ENCODE measurements around the gene PIP5K1C.

Gene PIP5K1C

GRCh38 chr19:3639479-3639878 lies 60.8 kb downstream of the PIP5K1C start:
- no peak overlapping the region for H2BK12ac ChIP-seq (ENCODE audit: low read length in 2 of 2)

DNA sequence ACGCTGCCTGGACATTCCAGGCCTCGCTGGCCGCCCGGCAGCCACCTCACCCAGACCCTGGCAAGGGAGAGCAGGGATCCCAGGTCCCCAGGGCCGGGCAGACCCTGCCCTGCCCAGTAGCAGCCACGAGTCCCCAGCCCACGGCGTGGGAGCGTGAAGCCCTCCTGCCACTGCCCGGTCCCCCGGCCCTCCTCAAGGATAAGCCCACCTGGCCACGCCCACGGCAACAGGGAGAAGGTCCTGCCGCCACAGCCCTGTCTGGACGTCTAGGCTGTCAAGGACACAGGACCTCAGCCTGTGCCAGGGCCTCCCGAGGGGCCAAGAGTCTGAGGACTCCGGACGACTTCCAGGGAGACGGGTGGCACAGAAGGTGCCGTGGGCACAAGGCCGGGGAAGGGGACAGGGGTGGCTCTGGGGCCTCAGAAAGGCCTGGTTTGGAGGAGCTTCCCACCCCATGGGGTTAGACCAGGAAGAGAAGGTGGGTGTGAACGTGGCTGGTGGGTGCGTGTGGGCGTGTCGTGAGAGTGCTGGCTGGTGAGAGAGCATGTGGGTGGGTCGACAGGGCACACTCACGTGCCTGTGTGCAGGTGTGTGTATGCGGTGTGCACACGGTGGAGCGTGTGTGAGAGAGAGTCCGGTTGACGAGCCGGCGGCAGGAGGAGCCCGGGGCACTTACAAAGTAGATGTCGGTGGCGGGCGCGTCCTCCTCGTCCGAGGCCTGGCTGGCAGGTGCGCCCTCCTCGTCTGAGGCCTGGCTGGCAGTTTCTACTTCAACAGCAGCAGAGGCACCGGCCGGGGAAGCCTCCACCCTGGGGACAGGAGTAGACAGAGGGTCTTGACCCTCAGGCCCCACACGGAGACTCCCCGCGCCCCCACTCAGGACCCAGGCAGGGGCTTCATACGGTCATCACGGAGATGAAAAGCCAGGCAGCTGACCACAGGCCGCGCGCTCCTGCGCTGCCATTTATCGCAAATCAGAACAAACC lies 61.8 kb downstream of the PIP5K1C start:
- Histone ChIP-seq H3K4me2 (ENCODE audit: low read length, poor library complexity, severe bottlenecking) (no peak overlapping the region), H3K18ac (ENCODE audit: low read depth in 1 of 2, low read length in 2 of 2) (no peak overlapping the region), H3K4me1 (ENCODE audit: control insufficient read depth, insufficient read depth, low read depth, low read length) (peaks cover 2% of the 10 kb centered on the region), H3K9me3 (ENCODE audit: control insufficient read depth, low read length) (no peaks in the 10 kb centered on the region), H4K91ac (ENCODE audit: low read length) (no peak overlapping the region), H2BK15ac (ENCODE audit: low read depth, poor library complexity, severe bottlenecking) (no peak overlapping the region), H3K4ac (ENCODE audit: low read depth in 1 of 2, low read length in 2 of 2) (no peak overlapping the region), H3K79me1 (replicated peaks; ENCODE audit: low read length, poor library complexity, severe bottlenecking) (peaks cover 57% of the 10 kb centered on the region), H2BK12ac (ENCODE audit: low read length in 2 of 2) (no peak overlapping the region), H4K8ac (ENCODE audit: low read length) (no peak overlapping the region), H3K27ac (ENCODE audit: low read length, poor library complexity, severe bottlenecking) (no peak overlapping the region), H2BK5ac (ENCODE audit: low read depth, low read length, poor library complexity, severe bottlenecking) (no peak overlapping the region), H2AFZ (ENCODE audit: low read depth, low read length) (no peak overlapping the region), H2AK5ac (ENCODE audit: low read length, severe bottlenecking) (no peak overlapping the region), H3K36me3 (ENCODE audit: control insufficient read depth in 1 of 2, insufficient read depth in 2 of 2, low read depth in 1 of 2, low read length in 2 of 2) (peaks cover 49 to 88% of the 10 kb centered on the region in 2 experiments), H3K27me3 (ENCODE audit: control insufficient read depth in 1 of 2, insufficient read depth in 1 of 2, low read length in 2 of 2) (no peaks in the 10 kb centered on the region), H3K4me3 (ENCODE audit: insufficient read depth in 1 of 2, low read depth in 1 of 2, low read length in 2 of 2) (no peak overlapping the region), H3K23ac (ENCODE audit: low read length in 2 of 2) (no peak overlapping the region), H3K9ac (ENCODE audit: low read length) (no peak overlapping the region), H2BK120ac (ENCODE audit: low read depth, low read length) (no peak overlapping the region), H3K14ac (ENCODE audit: low read length in 2 of 2) (no peak overlapping the region)
- WGBS, result 97% methylated on average over 55 of the region's 55 CpGs
- DNase-seq, result no peak

More at GRCh38 chr19:3639479-3639878, 60.8 kb downstream of the PIP5K1C start:
- Histone ChIP-seq H3K14ac (ENCODE audit: low read length in 2 of 2) (no peak overlapping the region), H3K4me3 (ENCODE audit: insufficient read depth in 1 of 2, low read depth in 1 of 2, low read length in 2 of 2) (no peak overlapping the region), H3K27ac (ENCODE audit: low read length, poor library complexity, severe bottlenecking) (no peak overlapping the region), H3K9ac (ENCODE audit: low read length) (no peak overlapping the region), H3K4me2 (ENCODE audit: low read length, poor library complexity, severe bottlenecking) (no peak overlapping the region), H3K79me1 (replicated peaks; ENCODE audit: low read length, poor library complexity, severe bottlenecking) (peaks cover 56% of the 10 kb centered on the region), H3K36me3 (ENCODE audit: control insufficient read depth in 1 of 2, insufficient read depth in 2 of 2, low read depth in 1 of 2, low read length in 2 of 2) (peaks cover 51 to 88% of the 10 kb centered on the region in 2 experiments), H2AFZ (ENCODE audit: low read depth, low read length) (no peak overlapping the region), H2BK5ac (ENCODE audit: low read depth, low read length, poor library complexity, severe bottlenecking) (no peak overlapping the region), H4K91ac (ENCODE audit: low read length) (no peak overlapping the region), H3K18ac (ENCODE audit: low read depth in 1 of 2, low read length in 2 of 2) (no peak overlapping the region), H3K27me3 (ENCODE audit: control insufficient read depth in 1 of 2, insufficient read depth in 1 of 2, low read length in 2 of 2) (no peaks in the 10 kb centered on the region), H3K9me3 (ENCODE audit: control insufficient read depth, low read length) (no peaks in the 10 kb centered on the region), H3K23ac (ENCODE audit: low read length in 2 of 2) (no peak overlapping the region), H3K4me1 (ENCODE audit: control insufficient read depth, insufficient read depth, low read depth, low read length) (peaks cover 3% of the 10 kb centered on the region), H2AK5ac (ENCODE audit: low read length, severe bottlenecking) (no peak overlapping the region), H2BK120ac (ENCODE audit: low read depth, low read length) (no peak overlapping the region), H2BK15ac (ENCODE audit: low read depth, poor library complexity, severe bottlenecking) (no peak overlapping the region), H3K4ac (ENCODE audit: low read depth in 1 of 2, low read length in 2 of 2) (no peak overlapping the region), H4K8ac (ENCODE audit: low read length) (no peak overlapping the region)
- no peak for DNase-seq
- 98% methylated on average over 12 of the region's 13 CpGs for WGBS

- no peak overlapping the region for H2BK120ac ChIP-seq (ENCODE audit: low read depth, low read length)
- no peak overlapping the region for H2BK12ac ChIP-seq (ENCODE audit: low read length in 2 of 2)
- H3K14ac ChIP-seq (ENCODE audit: low read length in 2 of 2), result no peak overlapping the region
- H3K27me3 ChIP-seq (ENCODE audit: control insufficient read depth in 1 of 2, insufficient read depth in 1 of 2, low read length in 2 of 2), result no peaks in the 10 kb centered on the region
- H2AFZ ChIP-seq (ENCODE audit: low read depth, low read length), result no peak overlapping the region
- no peak overlapping the region for H3K4me2 ChIP-seq (ENCODE audit: low read length, poor library complexity, severe bottlenecking)
- peaks cover 45 to 88% of the 10 kb centered on the region in 2 experiments for H3K36me3 ChIP-seq (ENCODE audit: control insufficient read depth in 1 of 2, insufficient read depth in 2 of 2, low read depth in 1 of 2, low read length in 2 of 2)
- H3K79me1 ChIP-seq (replicated peaks; ENCODE audit: low read length, poor library complexity, severe bottlenecking), result peaks cover 51% of the 10 kb centered on the region
- H3K9ac ChIP-seq (ENCODE audit: low read length), result no peak overlapping the region
- no peak overlapping the region for H3K18ac ChIP-seq (ENCODE audit: low read depth in 1 of 2, low read length in 2 of 2)
- DNase-seq, result no peak
- no peak overlapping the region for H2BK5ac ChIP-seq (ENCODE audit: low read depth, low read length, poor library complexity, severe bottlenecking)
- 97% methylated on average over 23 of the region's 23 CpGs for WGBS
- H3K23ac ChIP-seq (ENCODE audit: low read length in 2 of 2), result no peak overlapping the region
- no peaks in the 10 kb centered on the region for H3K4me1 ChIP-seq (ENCODE audit: control insufficient read depth, insufficient read depth, low read depth, low read length)
- no peaks in the 10 kb centered on the region for H3K9me3 ChIP-seq (ENCODE audit: control insufficient read depth, low read length)
- H4K91ac ChIP-seq (ENCODE audit: low read length), result no peak overlapping the region
- no peak overlapping the region for H4K8ac ChIP-seq (ENCODE audit: low read length)
- no peak overlapping the region for H2AK5ac ChIP-seq (ENCODE audit: low read length, severe bottlenecking)
- no peak overlapping the region for H3K4me3 ChIP-seq (ENCODE audit: insufficient read depth in 1 of 2, low read depth in 1 of 2, low read length in 2 of 2)
- no peak overlapping the region for H2BK15ac ChIP-seq (ENCODE audit: low read depth, poor library complexity, severe bottlenecking)
- H3K4ac ChIP-seq (ENCODE audit: low read depth in 1 of 2, low read length in 2 of 2), result no peak overlapping the region
- H3K27ac ChIP-seq (ENCODE audit: low read length, poor library complexity, severe bottlenecking), result no peak overlapping the region
These were observed 62.6 kb downstream of the PIP5K1C start for GRCh38 chr19:3637621-3638020.

DNA sequence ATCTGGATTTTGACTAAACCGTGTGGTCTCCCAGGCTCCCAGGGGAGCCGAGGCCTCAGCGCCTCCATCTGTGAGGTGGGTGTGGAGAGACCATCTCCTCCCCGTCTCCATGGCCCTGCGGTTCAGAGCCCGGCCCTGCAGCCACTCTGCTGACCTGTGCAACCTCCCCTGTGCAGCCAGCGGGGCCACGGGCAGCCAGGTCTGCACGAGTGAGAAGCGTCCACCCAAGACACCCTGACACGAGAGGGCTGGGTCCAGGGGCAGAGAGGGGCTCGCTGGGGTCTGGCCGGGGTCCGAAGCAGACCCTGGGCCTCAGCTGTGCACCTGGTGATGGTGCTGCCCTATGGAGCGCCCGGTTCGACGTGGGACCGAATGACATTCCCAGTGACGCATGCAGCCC lies 63.3 kb downstream of the PIP5K1C start:
- no peak overlapping the region for H3K4ac ChIP-seq (ENCODE audit: low read depth in 1 of 2, low read length in 2 of 2)
- no peak overlapping the region for H3K9ac ChIP-seq (ENCODE audit: low read length)
- no peak for DNase-seq
- no peak overlapping the region for H3K4me2 ChIP-seq (ENCODE audit: low read length, poor library complexity, severe bottlenecking)
- no peak overlapping the region for H2AK5ac ChIP-seq (ENCODE audit: low read length, severe bottlenecking)
- H3K23ac ChIP-seq (ENCODE audit: low read length in 2 of 2), result no peak overlapping the region
- no peak overlapping the region for H3K18ac ChIP-seq (ENCODE audit: low read depth in 1 of 2, low read length in 2 of 2)
- H4K91ac ChIP-seq (ENCODE audit: low read length), result no peak overlapping the region
- H3K4me1 ChIP-seq (ENCODE audit: control insufficient read depth, insufficient read depth, low read depth, low read length), result no peaks in the 10 kb centered on the region
- H2BK15ac ChIP-seq (ENCODE audit: low read depth, poor library complexity, severe bottlenecking), result no peak overlapping the region
- no peak overlapping the region for H3K4me3 ChIP-seq (ENCODE audit: insufficient read depth in 1 of 2, low read depth in 1 of 2, low read length in 2 of 2)
- no peak overlapping the region for H3K27ac ChIP-seq (ENCODE audit: low read length, poor library complexity, severe bottlenecking)
- H3K9me3 ChIP-seq (ENCODE audit: control insufficient read depth, low read length), result no peaks in the 10 kb centered on the region
- H3K36me3 ChIP-seq (ENCODE audit: control insufficient read depth in 1 of 2, insufficient read depth in 2 of 2, low read depth in 1 of 2, low read length in 2 of 2), result peaks cover 43 to 88% of the 10 kb centered on the region in 2 experiments
- H3K79me1 ChIP-seq (replicated peaks; ENCODE audit: low read length, poor library complexity, severe bottlenecking), result peaks cover 45% of the 10 kb centered on the region
- H4K8ac ChIP-seq (ENCODE audit: low read length), result no peak overlapping the region
- H3K27me3 ChIP-seq (ENCODE audit: control insufficient read depth in 1 of 2, insufficient read depth in 1 of 2, low read length in 2 of 2), result no peaks in the 10 kb centered on the region
- no peak overlapping the region for H3K14ac ChIP-seq (ENCODE audit: low read length in 2 of 2)
- H2BK5ac ChIP-seq (ENCODE audit: low read depth, low read length, poor library complexity, severe bottlenecking), result no peak overlapping the region
- no peak overlapping the region for H2BK12ac ChIP-seq (ENCODE audit: low read length in 2 of 2)
- no peak overlapping the region for H2BK120ac ChIP-seq (ENCODE audit: low read depth, low read length)
- 95% methylated on average over 20 of the region's 20 CpGs for WGBS
- no peak overlapping the region for H2AFZ ChIP-seq (ENCODE audit: low read depth, low read length)

Measured in mesenchymal stem cell (in vitro differentiated cells and primary cell).